Thyroid gland (tissue), 4 donors: ENCODE data around the gene PRODH2.

Source experiments
- POLR2A ChIP-seq, 2 donors: fragments of 450-650 bp; IDR thresholded peaks; one replicate each; pipeline ENCODE4 v1.6.1; 2017; ENCODE audit warnings: antibody characterized with exemption in 2 of 2, mild to moderate bottlenecking in 2 of 2, moderate library complexity in 1 of 2
- TF ChIP-seq, protein P1 (sequence below), 6 experiments: fragments of 200-600 bp in 3 of 6; fragments of 450-650 bp in 3 of 6; sonication (generic) in 3 of 6; IDR thresholded peaks; one replicate each; pipeline ENCODE4 v1.5.1; 2016 to 2019; ENCODE audit warnings: antibody characterized with exemption in 6 of 6, mild to moderate bottlenecking in 2 of 6, inconsistent platforms in 1 of 6, moderate library complexity in 1 of 6

DNA sequence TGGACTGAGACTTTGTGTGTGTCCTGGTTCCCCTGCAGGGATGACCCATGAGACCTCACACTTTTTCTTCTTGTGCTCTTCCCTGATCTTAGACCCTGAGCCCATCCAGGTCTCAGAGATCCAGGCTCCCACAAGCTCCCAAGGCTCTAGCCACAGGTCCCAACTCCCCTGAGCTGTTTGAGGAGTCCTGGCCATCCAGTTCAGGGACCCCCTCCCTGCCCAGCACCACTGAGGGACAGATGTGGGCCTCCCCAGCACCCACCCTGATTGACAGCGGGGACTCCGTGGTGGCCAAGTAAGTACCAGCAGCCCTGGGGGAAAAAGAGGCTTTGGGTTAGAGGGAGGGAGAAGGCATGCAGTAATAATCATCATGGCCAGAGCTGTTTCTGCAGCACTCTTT, 52.9 kb downstream of the PRODH2 start:
- TF ChIP-seq POLR2A (IDR thresholded peaks at IDR 0.05): no peak
- TF ChIP-seq, protein P1, sequence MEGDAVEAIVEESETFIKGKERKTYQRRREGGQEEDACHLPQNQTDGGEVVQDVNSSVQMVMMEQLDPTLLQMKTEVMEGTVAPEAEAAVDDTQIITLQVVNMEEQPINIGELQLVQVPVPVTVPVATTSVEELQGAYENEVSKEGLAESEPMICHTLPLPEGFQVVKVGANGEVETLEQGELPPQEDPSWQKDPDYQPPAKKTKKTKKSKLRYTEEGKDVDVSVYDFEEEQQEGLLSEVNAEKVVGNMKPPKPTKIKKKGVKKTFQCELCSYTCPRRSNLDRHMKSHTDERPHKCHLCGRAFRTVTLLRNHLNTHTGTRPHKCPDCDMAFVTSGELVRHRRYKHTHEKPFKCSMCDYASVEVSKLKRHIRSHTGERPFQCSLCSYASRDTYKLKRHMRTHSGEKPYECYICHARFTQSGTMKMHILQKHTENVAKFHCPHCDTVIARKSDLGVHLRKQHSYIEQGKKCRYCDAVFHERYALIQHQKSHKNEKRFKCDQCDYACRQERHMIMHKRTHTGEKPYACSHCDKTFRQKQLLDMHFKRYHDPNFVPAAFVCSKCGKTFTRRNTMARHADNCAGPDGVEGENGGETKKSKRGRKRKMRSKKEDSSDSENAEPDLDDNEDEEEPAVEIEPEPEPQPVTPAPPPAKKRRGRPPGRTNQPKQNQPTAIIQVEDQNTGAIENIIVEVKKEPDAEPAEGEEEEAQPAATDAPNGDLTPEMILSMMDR (IDR thresholded peaks at IDR 0.05): no peak
